Tibial artery (tissue), 4 donors: ENCODE data around the gene PLCZ1.

Experiments used
- DNase-seq, 2 donors: peaks; one replicate each; pipeline ENCODE4 v3.0.0-alpha.2; 2019
- H3K27ac ChIP-seq, 2 donors: fragments of 200-600 bp; sonication (generic) in 1 of 2; 1 replicate in 1 of 2; 2 replicates in 1 of 2; pipeline ENCODE4 v1.5.1; 2018 to 2019; ENCODE audit warnings: mild to moderate bottlenecking in 1 of 2
- H3K27me3 ChIP-seq, 2 donors: fragments of 200-600 bp; sonication (generic) in 1 of 2; one replicate each; pipeline versions ENCODE4 v1.5.1 to v1.6.0; 2016 to 2019
- H3K36me3 ChIP-seq, 3 donors: fragments of 200-600 bp; sonication (generic) in 2 of 3; one replicate each; pipeline ENCODE4 v1.5.1; 2016 to 2019; ENCODE audit warnings: mild to moderate bottlenecking in 2 of 3
- H3K4me1 ChIP-seq, 4 donors: fragments of 200-600 bp; sonication (generic) in 2 of 4; 1 replicate in 3 of 4; 2 replicates in 1 of 4; pipeline ENCODE4 v1.5.1; 2016 to 2019
- H3K4me3 ChIP-seq, 2 donors: fragments of 200-600 bp; sonication (generic) in 1 of 2; 1 replicate in 1 of 2; 2 replicates in 1 of 2; pipeline ENCODE4 v1.5.1; 2018 to 2019; ENCODE audit warnings: mild to moderate bottlenecking in 2 of 2
- H3K9me3 ChIP-seq, 3 donors: fragments of 200-600 bp; sonication (generic) in 1 of 3; one replicate each; pipeline ENCODE4 v1.5.1; 2016 to 2019
- intact Hi-C: fragments of 100-400 bp; cut with DNase I; formaldehyde crosslinking; loops from one replicate; pipeline ENCODE4 v1.15.0; 2023; ENCODE audit warnings: low total_unique reads
- TF ChIP-seq, protein P1 (sequence below), 2 experiments: fragments of 200-600 bp in 1 of 2; fragments of 450-650 bp in 1 of 2; IDR thresholded peaks; one replicate each; pipeline ENCODE4 v1.5.1; 2017 to 2019; ENCODE audit warnings: antibody characterized with exemption in 2 of 2, mild to moderate bottlenecking in 1 of 2, moderate library complexity in 1 of 2

The PLCZ1 gene

DNA sequence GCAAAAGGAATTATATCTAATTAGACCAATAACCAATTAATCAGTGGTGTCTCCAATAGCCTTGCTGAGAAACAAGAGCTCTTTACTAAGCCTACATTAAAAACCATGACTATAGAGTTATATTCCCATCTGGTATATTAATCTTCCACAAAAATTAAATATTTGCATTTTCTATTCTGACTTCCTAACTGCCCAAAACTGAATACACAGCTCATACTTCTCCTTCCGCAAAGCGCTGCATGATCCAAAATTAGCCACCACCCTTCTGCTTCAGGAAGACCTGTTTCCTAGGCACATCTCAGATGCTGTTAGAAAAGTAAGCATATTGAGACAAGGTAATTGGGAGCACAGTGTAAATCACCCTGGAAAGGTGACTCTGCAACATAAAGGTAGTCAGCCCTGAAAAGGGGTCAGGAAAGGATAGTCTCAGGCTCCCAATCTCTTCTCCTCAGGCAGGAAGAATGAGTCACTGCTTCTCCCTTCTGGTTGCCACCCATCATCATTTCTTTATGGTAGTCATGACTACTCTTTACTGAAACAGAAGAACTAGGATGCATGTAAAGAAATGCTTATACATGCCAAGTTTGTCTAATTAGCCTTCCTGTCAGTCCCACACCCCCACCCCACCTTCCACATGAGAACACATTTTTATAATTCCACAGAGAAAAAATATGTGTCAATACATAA lies 54.3 kb downstream of the PLCZ1 start:
- no peaks in the 10 kb centered on the region for H3K36me3 ChIP-seq
- no peaks in the 10 kb centered on the region for H3K4me1 ChIP-seq
- no peak for DNase-seq
- no peak overlapping the region for H3K4me3 ChIP-seq
- intact Hi-C loops = no loop called here
- H3K27ac ChIP-seq = no peak overlapping the region
- TF ChIP-seq, protein P1, sequence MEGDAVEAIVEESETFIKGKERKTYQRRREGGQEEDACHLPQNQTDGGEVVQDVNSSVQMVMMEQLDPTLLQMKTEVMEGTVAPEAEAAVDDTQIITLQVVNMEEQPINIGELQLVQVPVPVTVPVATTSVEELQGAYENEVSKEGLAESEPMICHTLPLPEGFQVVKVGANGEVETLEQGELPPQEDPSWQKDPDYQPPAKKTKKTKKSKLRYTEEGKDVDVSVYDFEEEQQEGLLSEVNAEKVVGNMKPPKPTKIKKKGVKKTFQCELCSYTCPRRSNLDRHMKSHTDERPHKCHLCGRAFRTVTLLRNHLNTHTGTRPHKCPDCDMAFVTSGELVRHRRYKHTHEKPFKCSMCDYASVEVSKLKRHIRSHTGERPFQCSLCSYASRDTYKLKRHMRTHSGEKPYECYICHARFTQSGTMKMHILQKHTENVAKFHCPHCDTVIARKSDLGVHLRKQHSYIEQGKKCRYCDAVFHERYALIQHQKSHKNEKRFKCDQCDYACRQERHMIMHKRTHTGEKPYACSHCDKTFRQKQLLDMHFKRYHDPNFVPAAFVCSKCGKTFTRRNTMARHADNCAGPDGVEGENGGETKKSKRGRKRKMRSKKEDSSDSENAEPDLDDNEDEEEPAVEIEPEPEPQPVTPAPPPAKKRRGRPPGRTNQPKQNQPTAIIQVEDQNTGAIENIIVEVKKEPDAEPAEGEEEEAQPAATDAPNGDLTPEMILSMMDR (IDR thresholded peaks at IDR 0.05) = no peak
- no peaks in the 10 kb centered on the region for H3K27me3 ChIP-seq
- no peaks in the 10 kb centered on the region for H3K9me3 ChIP-seq

DNA sequence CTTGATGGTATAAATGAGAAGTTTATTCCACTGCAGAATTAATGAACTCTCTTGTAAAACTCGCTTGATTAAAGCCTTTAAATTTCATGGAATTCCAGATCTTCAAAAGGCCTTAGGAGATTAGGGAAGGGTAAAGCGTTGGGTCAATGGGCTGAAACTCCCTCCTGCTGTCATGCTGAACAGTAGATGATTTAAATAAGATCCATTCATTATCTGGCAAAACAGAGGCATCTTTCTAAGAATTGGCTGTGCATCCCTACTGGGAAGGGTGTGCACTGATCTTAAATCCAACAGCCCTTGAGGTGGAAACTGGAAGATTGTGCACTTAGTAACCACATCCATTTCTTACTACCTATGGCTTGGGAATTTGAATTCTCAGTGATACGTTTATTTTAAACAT lies 56.0 kb downstream of the PLCZ1 start:
- no peak overlapping the region for H3K4me3 ChIP-seq
- H3K4me1 ChIP-seq = no peaks in the 10 kb centered on the region
- no peak for DNase-seq
- intact Hi-C loops = no loop called here
- TF ChIP-seq, protein P1 (IDR thresholded peaks at IDR 0.05) = no peak
- H3K27me3 ChIP-seq = no peaks in the 10 kb centered on the region
- H3K27ac ChIP-seq = no peak overlapping the region
- no peaks in the 10 kb centered on the region for H3K36me3 ChIP-seq
- no peaks in the 10 kb centered on the region for H3K9me3 ChIP-seq

DNA sequence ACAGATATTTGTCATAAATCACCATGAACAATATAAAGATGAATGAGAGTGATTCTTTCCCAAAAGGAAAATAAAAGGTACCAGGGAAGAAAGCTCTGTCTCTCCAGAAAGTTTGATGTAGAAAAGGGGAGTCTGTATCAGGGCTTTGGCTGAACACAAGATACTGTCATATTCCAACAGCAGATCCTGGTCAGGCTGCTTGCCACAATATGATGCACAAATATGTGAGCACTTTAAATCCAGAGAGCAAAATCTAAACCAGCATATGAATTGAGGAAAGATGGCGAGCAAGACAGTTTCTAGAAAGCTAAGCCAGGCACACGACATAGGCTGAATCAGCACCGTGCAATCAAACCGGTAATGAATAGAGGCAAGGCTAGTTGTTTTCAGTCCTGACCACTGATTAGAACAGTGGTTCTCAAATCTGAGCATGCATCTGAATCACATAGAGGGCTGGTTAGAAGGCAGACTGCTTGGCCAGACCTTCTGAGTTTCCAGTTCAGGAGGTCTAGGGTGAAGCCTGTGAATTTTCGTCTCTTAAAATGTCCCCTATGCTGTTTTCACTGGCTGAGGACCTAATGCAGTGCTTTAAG lies 60.7 kb downstream of the PLCZ1 start:
- TF ChIP-seq, protein P1 (IDR thresholded peaks at IDR 0.05) = no peak
- H3K4me3 ChIP-seq = no peak overlapping the region
- no peaks in the 10 kb centered on the region for H3K27me3 ChIP-seq
- DNase-seq = no peak
- no peaks in the 10 kb centered on the region for H3K36me3 ChIP-seq
- intact Hi-C loops = no loop called here
- no peaks in the 10 kb centered on the region for H3K4me1 ChIP-seq
- no peaks in the 10 kb centered on the region for H3K9me3 ChIP-seq
- H3K27ac ChIP-seq = no peak overlapping the region

- H3K27me3 ChIP-seq = no peaks in the 10 kb centered on the region
- TF ChIP-seq, protein P1 (IDR thresholded peaks at IDR 0.05) = no peak
- H3K4me3 ChIP-seq = no peak overlapping the region
- no peak overlapping the region for H3K27ac ChIP-seq
- H3K4me1 ChIP-seq = no peaks in the 10 kb centered on the region
- no peaks in the 10 kb centered on the region for H3K36me3 ChIP-seq
- H3K9me3 ChIP-seq = no peaks in the 10 kb centered on the region
- no peak for DNase-seq
- intact Hi-C loops = no loop called here
These were observed 61.7 kb downstream of the PLCZ1 start for GRCh38 chr12:18676141-18676540.

DNA sequence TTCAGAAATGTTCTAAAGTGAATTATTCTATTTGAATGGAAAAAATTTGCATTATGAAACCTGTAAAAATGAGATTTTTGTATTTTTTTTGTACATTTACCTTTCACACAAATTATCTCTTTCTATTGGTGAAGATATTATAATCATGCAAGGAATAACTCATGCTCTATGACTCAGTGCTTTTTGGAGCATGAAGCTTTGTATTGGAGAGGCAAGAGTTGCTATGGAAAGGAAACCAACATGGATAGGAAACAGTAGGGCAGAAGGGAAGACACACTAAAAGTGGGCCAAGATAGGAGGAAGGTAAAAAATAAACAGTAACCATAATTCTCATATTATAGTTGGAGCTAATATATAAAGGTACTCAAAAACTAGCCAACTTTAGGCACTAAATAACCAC lies 79.0 kb downstream of the PLCZ1 start:
- no peaks in the 10 kb centered on the region for H3K4me1 ChIP-seq
- TF ChIP-seq, protein P1 (IDR thresholded peaks at IDR 0.05) = no peak
- intact Hi-C loops = no loop called here
- H3K4me3 ChIP-seq = no peak overlapping the region
- H3K9me3 ChIP-seq = peaks cover 0 to 18% (median 4%) of the 10 kb centered on the region in 3 donors
- no peaks in the 10 kb centered on the region for H3K27me3 ChIP-seq
- no peak for DNase-seq
- no peaks in the 10 kb centered on the region for H3K36me3 ChIP-seq
- H3K27ac ChIP-seq = no peak overlapping the region
